HG02973 (cell line): ENCODE results near the gene AHSP.
"Not testable (repeated sequence)": the region's sequence is repeated elsewhere in the genome, so short reads cannot be mapped to it uniquely, and the experiment has no call there.

Experiments
- ATAC-seq: cut with Tn5 transposase; IDR thresholded peaks from one replicate; pipeline ENCODE4 v1.9.1; 2021; ENCODE audit warnings: moderate library complexity; ENCODE audit not compliant: unreplicated experiment

Gene AHSP

GRCh38 chr16:31527734-31528274 lies at the start of gene AHSP:
AHSP (plus strand) TSS chr16:31527900; CDS start chr16:31528140, 240 bp downstream.
- no peak for ATAC-seq

- no peak for ATAC-seq
Measured at GRCh38 chr16:31478956-31479355, 48.7 kb upstream of the AHSP start.

GRCh38 chr16:31479751-31480150 lies 47.9 kb upstream of the AHSP start:
- ATAC-seq, result no peak

GRCh38 chr16:31480851-31481536 lies 46.7 kb upstream of the AHSP start:
- no peak for ATAC-seq

GRCh38 chr16:31483081-31483480 lies 44.6 kb upstream of the AHSP start, which contains the start of gene SLC5A2:
SLC5A2 (plus strand) TSS chr16:31483123; CDS start chr16:31483137, 14 bp downstream.
- no peak for ATAC-seq

GRCh38 chr16:31484048-31484447 lies 43.7 kb upstream of the AHSP start:
- ATAC-seq, result not testable (repeated sequence)

- no peak for ATAC-seq
Measured at GRCh38 chr16:31484491-31485171, 43.1 kb upstream of the AHSP start.

- no peak for ATAC-seq
Measured at GRCh38 chr16:31485571-31485970, 42.1 kb upstream of the AHSP start.

- ATAC-seq, result no peak
Measured at GRCh38 chr16:31486045-31486444, 41.7 kb upstream of the AHSP start.

- ATAC-seq, result no peak
Measured at GRCh38 chr16:31487071-31487719, 40.5 kb upstream of the AHSP start.

GRCh38 chr16:31487720-31488467 lies 39.8 kb upstream of the AHSP start:
- peak; percentile 81 for ATAC-seq

- ATAC-seq, result no peak
Measured at GRCh38 chr16:31488468-31489297, 39.0 kb upstream of the AHSP start.

- no peak for ATAC-seq
Measured at GRCh38 chr16:31489298-31489564, 38.5 kb upstream of the AHSP start.

GRCh38 chr16:31489616-31490584 lies 37.8 kb upstream of the AHSP start:
- ATAC-seq, result no peak

GRCh38 chr16:31491778-31492418 lies 35.8 kb upstream of the AHSP start:
- no peak for ATAC-seq

- ATAC-seq, result no peak
Measured at GRCh38 chr16:31493506-31494125, 34.1 kb upstream of the AHSP start.

- ATAC-seq, result no peak
Measured at GRCh38 chr16:31496670-31497069, 31.0 kb upstream of the AHSP start.

GRCh38 chr16:31498493-31498892 lies 29.2 kb upstream of the AHSP start:
- no peak for ATAC-seq
